Thymus (tissue), 11 donors: ENCODE data around the gene ATG9B. TPM values are rescaled to one million over a fixed set of nuclear protein-coding genes. Genes with fewer than 3 reads are reported as not detected.

Experiments used
- DNase-seq, 9 donors: peaks; one replicate each; pipeline ENCODE4 v3.0.0-alpha.2; 2013; ENCODE audit warnings: low spot score in 9 of 9, low read depth in 6 of 9, missing footprints in 1 of 9
- H3K27ac ChIP-seq, 2 donors: one replicate each; pipeline ENCODE4 v1.5.1; 2013; ENCODE audit warnings: control low read depth in 1 of 2, low read depth in 1 of 2, low read length in 1 of 2, mild to moderate bottlenecking in 1 of 2, moderate library complexity in 1 of 2
- H3K27me3 ChIP-seq, 2 donors: one replicate each; pipeline ENCODE4 v1.5.1; 2013; ENCODE audit warnings: low read length in 1 of 2; ENCODE audit not compliant: control insufficient read depth in 2 of 2, insufficient read depth in 1 of 2
- H3K36me3 ChIP-seq, 2 donors: one replicate each; pipeline ENCODE4 v1.5.1; 2013; ENCODE audit warnings: low read length in 1 of 2, mild to moderate bottlenecking in 1 of 2, moderate library complexity in 1 of 2; ENCODE audit not compliant: control insufficient read depth in 2 of 2, insufficient read depth in 2 of 2
- H3K4me1 ChIP-seq, 2 donors: one replicate each; pipeline ENCODE4 v1.5.1; 2013; ENCODE audit warnings: low read length in 2 of 2; ENCODE audit not compliant: control insufficient read depth in 2 of 2, insufficient read depth in 2 of 2
- H3K4me3 ChIP-seq, 2 donors: one replicate each; pipeline ENCODE4 v1.5.1; 2013; ENCODE audit warnings: low read length in 2 of 2, control low read depth in 1 of 2, mild to moderate bottlenecking in 1 of 2
- H3K9me3 ChIP-seq, 2 donors: one replicate each; pipeline ENCODE4 v1.5.1; 2013; ENCODE audit warnings: low read length in 1 of 2, mild to moderate bottlenecking in 1 of 2; ENCODE audit not compliant: control insufficient read depth in 2 of 2, insufficient read depth in 1 of 2
- WGBS: extraction: QIAGEN DNeasy Blood & Tissue Kit; methylation state at CpG from one replicate; pipeline ENCODE4 v1.1.7; 2013; 5-methylcytosine and 5-hydroxymethylcytosine counted together
- polyA plus RNA-seq: library from polyadenylated mRNA; stranded (reverse); fragments of 200-250 nt; gene quantifications from one replicate; pipeline ENCODE4 v1.2.3, GENCODE V29; 2013
- total RNA-seq: library from RNA; stranded (reverse); fragments of 120-200 nt; gene quantifications from one replicate; pipeline ENCODE4 v1.2.4, GENCODE V29; 2013
- donor health status: healthy.

ATG9B gene
- total and polyA plus RNA-seq, 2 donors, result 1.6 to 8.0 TPM

GRCh38 chr7:150970424-150970823 is 53.9 kb downstream of the ATG9B start:
- H3K27ac ChIP-seq, result no peak overlapping the region
- H3K4me3 ChIP-seq, result no peak overlapping the region
- peaks cover 2 to 62% of the 10 kb centered on the region in 2 donors for H3K27me3 ChIP-seq
- 94% methylated on average over 11 of the region's 11 CpGs for WGBS
- DNase-seq, result no peak
- H3K9me3 ChIP-seq, result no peaks in the 10 kb centered on the region
- peaks cover 14 to 44% of the 10 kb centered on the region in 2 donors for H3K4me1 ChIP-seq
- no peaks in the 10 kb centered on the region for H3K36me3 ChIP-seq

DNA sequence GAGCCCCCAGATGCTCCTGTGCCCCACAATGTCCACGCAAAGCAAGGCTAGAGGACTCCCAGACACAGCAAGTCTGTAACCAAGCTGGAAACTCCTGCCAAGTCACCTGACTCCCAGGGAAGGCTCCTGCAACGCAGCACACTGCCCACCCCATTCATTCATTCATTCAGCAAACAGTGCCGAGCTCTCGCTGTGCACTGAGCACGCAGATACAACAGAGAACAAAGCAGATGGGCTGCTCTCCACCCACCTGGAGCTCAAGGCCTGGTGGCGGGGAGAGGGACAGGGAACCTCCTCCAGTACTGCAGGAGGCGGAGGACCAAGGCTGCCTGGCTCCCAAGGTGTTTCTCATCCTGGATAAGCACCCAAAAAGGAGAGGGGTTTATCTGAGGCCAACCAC is 54.8 kb downstream of the ATG9B start:
- peaks cover 2 to 68% of the 10 kb centered on the region in 2 donors for H3K27me3 ChIP-seq
- no peak for DNase-seq
- H3K4me3 ChIP-seq, result no peak overlapping the region
- 89% methylated on average over 7 of the region's 7 CpGs for WGBS
- peaks cover 8 to 40% of the 10 kb centered on the region in 2 donors for H3K4me1 ChIP-seq
- no peaks in the 10 kb centered on the region for H3K9me3 ChIP-seq
- no peak overlapping the region for H3K27ac ChIP-seq
- no peaks in the 10 kb centered on the region for H3K36me3 ChIP-seq

GRCh38 chr7:150968734-150969372 is 55.4 kb downstream of the ATG9B start:
- 70% methylated on average over 16 of the region's 16 CpGs for WGBS
- H3K4me3 ChIP-seq, result no peak overlapping the region
- peaks cover 2 to 70% of the 10 kb centered on the region in 2 donors for H3K27me3 ChIP-seq
- DNase-seq, result no peak
- no peaks in the 10 kb centered on the region for H3K36me3 ChIP-seq
- H3K9me3 ChIP-seq, result no peaks in the 10 kb centered on the region
- H3K27ac ChIP-seq, result no peak overlapping the region
- H3K4me1 ChIP-seq, result peaks cover 3 to 34% of the 10 kb centered on the region in 2 donors

- Histone ChIP-seq H3K9me3 (no peaks in the 10 kb centered on the region), H3K4me1 (peaks cover 0 to 27% of the 10 kb centered on the region in 2 donors), H3K27ac (no peak overlapping the region), H3K27me3 (peaks cover 2 to 70% of the 10 kb centered on the region in 2 donors), H3K36me3 (no peaks in the 10 kb centered on the region), H3K4me3 (no peak overlapping the region)
- no peak for DNase-seq
- 91% methylated on average over 15 of the region's 15 CpGs for WGBS
Measured at GRCh38 chr7:150968056-150968733, 56.1 kb downstream of the ATG9B start.

DNA sequence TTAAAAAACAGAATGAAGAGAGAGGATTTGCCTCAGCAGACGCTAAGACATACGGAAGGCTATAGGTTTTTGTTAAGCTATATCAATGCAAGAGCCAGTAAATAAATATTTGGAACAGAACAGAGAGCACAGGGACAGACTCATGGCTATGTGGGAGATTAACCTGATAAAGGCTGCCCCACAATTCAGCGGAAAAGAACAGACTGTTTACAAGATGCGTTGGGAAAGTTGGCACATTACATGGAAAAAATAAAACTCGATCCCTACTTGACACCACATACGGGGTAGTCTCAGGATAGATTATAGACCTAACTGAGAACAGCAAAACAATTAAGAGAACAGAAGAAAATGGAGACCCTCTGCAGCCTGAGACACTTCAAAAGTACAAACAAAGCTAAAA is 56.9 kb downstream of the ATG9B start:
- Histone ChIP-seq H3K27me3 (peaks cover 2 to 74% of the 10 kb centered on the region in 2 donors), H3K4me3 (no peak overlapping the region), H3K9me3 (no peaks in the 10 kb centered on the region), H3K4me1 (peaks cover 0 to 32% of the 10 kb centered on the region in 2 donors), H3K36me3 (no peaks in the 10 kb centered on the region), H3K27ac (no peak overlapping the region)
- no peak for DNase-seq
- WGBS, result 94% methylated on average over 6 of the region's 6 CpGs

- DNase-seq, result no peak
- Histone ChIP-seq H3K27me3 (peaks cover 2 to 82% of the 10 kb centered on the region in 2 donors), H3K4me3 (no peak overlapping the region), H3K4me1 (peaks cover 0 to 26% of the 10 kb centered on the region in 2 donors), H3K9me3 (no peaks in the 10 kb centered on the region), H3K36me3 (no peaks in the 10 kb centered on the region), H3K27ac (no peak overlapping the region)
- 82% methylated on average over 1 of the region's 1 CpG for WGBS
Measured at GRCh38 chr7:150966002-150966401, 58.3 kb downstream of the ATG9B start.

GRCh38 chr7:150965273-150965830 is 58.9 kb downstream of the ATG9B start:
- Histone ChIP-seq H3K36me3 (no peaks in the 10 kb centered on the region), H3K27ac (no peak overlapping the region), H3K4me3 (no peak overlapping the region), H3K9me3 (no peaks in the 10 kb centered on the region), H3K27me3 (peaks cover 4 to 80% of the 10 kb centered on the region in 2 donors), H3K4me1 (peaks cover 0 to 21% of the 10 kb centered on the region in 2 donors)
- DNase-seq, result no peak
- 91% methylated on average over 16 of the region's 16 CpGs for WGBS

Other genes with a start within 250 kb of the ATG9B start
- 23.4 TPM for gene TMEM176B, start 224.1 kb downstream of the ATG9B start, total RNA-seq
- 34.7 TPM for gene TMEM176B, start 224.1 kb downstream of the ATG9B start, polyA plus RNA-seq
- 11.0 TPM for gene TMEM176A, start 223.7 kb downstream of the ATG9B start, total RNA-seq
- 27.9 TPM for gene TMEM176A, start 223.7 kb downstream of the ATG9B start, polyA plus RNA-seq
- 1.3 TPM for gene AOC1, start 172.0 kb downstream of the ATG9B start, total RNA-seq
- 3.5 TPM for gene AOC1, start 172.0 kb downstream of the ATG9B start, polyA plus RNA-seq
- 2.3 TPM for gene KCNH2, start 46.2 kb downstream of the ATG9B start, total RNA-seq
- 1.5 TPM for gene KCNH2, start 46.2 kb downstream of the ATG9B start, polyA plus RNA-seq
- gene NOS3, start 33.5 kb downstream of the ATG9B start, total RNA-seq, result 1.5 TPM
- 3.0 TPM for gene NOS3, start 33.5 kb downstream of the ATG9B start, polyA plus RNA-seq
- gene ABCB8, start 4.0 kb upstream of the ATG9B start, total RNA-seq, result 10.5 TPM
- 33.8 TPM for gene ABCB8, start 4.0 kb upstream of the ATG9B start, polyA plus RNA-seq
- gene ASIC3, start 24.0 kb upstream of the ATG9B start, total RNA-seq, result 0.14 TPM
- 10.6 TPM for gene ASIC3, start 24.0 kb upstream of the ATG9B start, polyA plus RNA-seq
- gene CDK5, start 33.4 kb upstream of the ATG9B start, total RNA-seq, result 19.8 TPM
- 8.9 TPM for gene CDK5, start 33.4 kb upstream of the ATG9B start, polyA plus RNA-seq
- 22.9 TPM for gene SLC4A2, start 35.1 kb upstream of the ATG9B start, total RNA-seq
- 89.5 TPM for gene SLC4A2, start 35.1 kb upstream of the ATG9B start, polyA plus RNA-seq
- gene FASTK, start 56.3 kb upstream of the ATG9B start, total RNA-seq, result 52.2 TPM
- gene FASTK, start 56.3 kb upstream of the ATG9B start, polyA plus RNA-seq, result 142 TPM
- gene TMUB1, start 59.0 kb upstream of the ATG9B start, total RNA-seq, result 17.0 TPM
- 68.4 TPM for gene TMUB1, start 59.0 kb upstream of the ATG9B start, polyA plus RNA-seq
- gene AGAP3, start 62.0 kb upstream of the ATG9B start, total RNA-seq, result 8.2 TPM
- gene AGAP3, start 62.0 kb upstream of the ATG9B start, polyA plus RNA-seq, result 43.2 TPM
- gene GBX1, start 143.2 kb upstream of the ATG9B start, total RNA-seq, result not detected
- gene GBX1, start 143.2 kb upstream of the ATG9B start, polyA plus RNA-seq, result 0.07 TPM
- not detected for gene ASB10, start 162.8 kb upstream of the ATG9B start, total RNA-seq
- gene ASB10, start 162.8 kb upstream of the ATG9B start, polyA plus RNA-seq, result 0.05 TPM
- not detected for gene H2BK1, start 186.0 kb upstream of the ATG9B start, total RNA-seq
- 0.25 TPM for gene H2BK1, start 186.0 kb upstream of the ATG9B start, polyA plus RNA-seq
- gene ABCF2, start 202.7 kb upstream of the ATG9B start, total RNA-seq, result 26.1 TPM
- gene ABCF2, start 202.7 kb upstream of the ATG9B start, polyA plus RNA-seq, result 18.9 TPM
- 18.0 TPM for gene CHPF2, start 208.0 kb upstream of the ATG9B start, total RNA-seq
- gene CHPF2, start 208.0 kb upstream of the ATG9B start, polyA plus RNA-seq, result 35.2 TPM
- 4.1 TPM for gene SMARCD3, start 224.2 kb upstream of the ATG9B start, total RNA-seq
- gene SMARCD3, start 224.2 kb upstream of the ATG9B start, polyA plus RNA-seq, result 9.6 TPM